Activated T-cell treated with anti-CD3 and anti-CD28 coated beads for 48 hours (primary cell): ENCODE measurements around the gene TBL1XR1.
"Not testable (repeated sequence)": the region's sequence is repeated elsewhere in the genome, so short reads cannot be mapped to it uniquely, and the experiment has no call there.

ENCODE experiments used
- DNase-seq: peaks from one replicate; pipeline ENCODE4 v3.0.0-alpha.2; 2020; ENCODE audit warnings: low read depth

Gene TBL1XR1

DNA sequence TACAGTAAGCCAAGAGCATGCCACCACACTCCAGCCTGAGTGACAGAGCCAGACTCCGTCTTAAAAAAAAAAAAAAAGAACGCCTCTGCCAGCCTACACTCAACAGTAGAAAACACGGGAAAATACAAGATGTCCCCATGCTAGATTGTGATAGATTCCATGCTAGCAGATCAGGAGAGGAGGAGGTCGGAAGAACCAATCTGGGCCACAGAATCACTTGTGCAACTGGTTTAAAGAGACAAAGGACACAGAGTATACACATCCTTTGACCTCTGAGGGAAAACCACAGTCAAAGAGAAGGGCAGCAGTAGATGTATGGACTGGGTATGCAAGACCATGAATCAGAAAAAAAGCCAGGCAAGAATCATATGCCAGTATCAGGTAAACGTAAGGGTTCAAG, 15.9 kb downstream of the TBL1XR1 start:
- DNase-seq, result no peak

DNA sequence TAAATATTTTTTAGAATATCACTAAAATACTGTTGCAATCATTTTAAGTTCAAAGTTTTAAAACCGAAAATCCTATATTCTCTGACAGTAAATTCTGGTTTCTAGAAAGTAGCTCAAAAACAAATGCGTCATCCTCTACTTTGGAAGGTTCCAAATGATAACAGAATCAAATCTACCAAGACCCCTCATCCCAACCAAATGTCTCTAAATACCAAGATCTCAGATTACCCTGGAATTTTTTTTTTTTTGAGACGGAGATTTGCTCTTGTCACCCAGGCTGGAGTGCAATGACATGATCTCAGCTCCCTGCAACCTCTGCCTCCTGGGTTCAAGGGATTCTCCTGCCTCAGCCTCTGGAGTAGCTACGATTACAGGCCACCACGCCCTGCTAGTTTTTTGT, 16.8 kb downstream of the TBL1XR1 start:
- DNase-seq, result no peak

DNA sequence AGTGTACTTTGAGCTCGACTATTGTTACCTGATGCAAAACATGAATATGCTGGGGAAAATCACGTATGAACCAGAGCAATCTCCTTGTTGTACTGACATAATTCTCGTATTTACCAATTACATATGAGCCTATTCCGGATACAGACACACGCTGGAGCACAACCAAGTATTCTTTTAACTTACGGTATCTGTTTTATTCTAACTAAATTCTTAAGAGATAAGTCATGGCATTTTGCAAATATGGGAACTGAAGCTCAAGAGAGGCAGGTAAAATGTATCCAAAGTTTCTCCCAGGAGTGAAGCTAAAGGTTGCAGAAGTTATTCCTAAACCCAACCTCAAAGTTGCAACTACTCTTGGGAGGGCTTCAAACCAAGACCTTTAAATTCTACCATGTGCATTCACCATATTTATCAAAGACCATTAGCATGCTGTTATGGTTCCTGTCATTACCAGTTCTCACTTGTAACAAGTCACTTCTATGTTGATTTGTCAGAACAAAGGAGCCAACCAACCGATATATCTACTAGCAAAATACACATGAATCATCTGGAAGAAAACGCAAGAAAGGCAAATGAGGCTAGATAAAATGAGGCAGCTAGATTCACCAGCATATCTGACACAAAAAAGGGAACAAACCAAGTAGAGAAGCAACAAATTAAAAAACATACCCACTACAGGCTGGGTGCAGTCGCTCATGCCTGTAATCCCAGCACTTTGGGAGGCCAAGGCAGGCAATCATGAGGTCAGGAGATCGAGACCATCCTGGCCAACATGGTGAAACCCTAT, 17.8 kb downstream of the TBL1XR1 start:
- no peak for DNase-seq

- no peak for DNase-seq
Observed at GRCh38 chr3:177177749-177178221, 19.5 kb downstream of the TBL1XR1 start.

DNA sequence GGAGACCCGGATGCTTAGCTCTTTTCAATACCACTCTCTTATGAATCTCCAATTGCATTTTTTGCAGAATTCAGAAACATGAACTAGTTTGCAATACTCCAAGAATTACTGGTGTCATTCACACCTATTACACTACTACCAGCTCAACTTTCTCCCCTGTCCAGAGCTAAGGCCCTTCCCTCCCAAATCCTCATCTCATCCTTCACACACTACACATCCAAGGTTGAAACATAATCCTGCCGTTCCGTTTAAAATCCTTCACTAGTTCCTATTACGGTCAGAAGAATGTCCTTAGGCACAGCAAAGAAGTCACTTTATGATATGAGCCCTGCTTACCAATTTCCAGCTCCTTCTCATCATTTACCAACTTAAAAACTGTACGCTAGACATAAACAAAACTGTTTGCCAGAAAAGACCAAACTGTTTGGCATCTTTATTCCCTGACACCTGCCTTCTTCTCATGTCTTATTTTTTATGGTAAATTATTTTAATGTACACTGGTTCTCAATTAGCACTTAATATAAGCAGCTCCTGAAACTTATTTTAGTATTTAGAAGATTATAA, 22.6 kb downstream of the TBL1XR1 start:
- no peak for DNase-seq

- DNase-seq, result no peak
Observed at GRCh38 chr3:177169936-177170722, 27.2 kb downstream of the TBL1XR1 start.

- no peak for DNase-seq
Observed at GRCh38 chr3:177168431-177168830, 28.9 kb downstream of the TBL1XR1 start.

- DNase-seq, result no peak
Observed at GRCh38 chr3:177162742-177163141, 34.5 kb downstream of the TBL1XR1 start.

- DNase-seq, result not testable (repeated sequence)
Observed at GRCh38 chr3:177161603-177162002, 35.7 kb downstream of the TBL1XR1 start.

DNA sequence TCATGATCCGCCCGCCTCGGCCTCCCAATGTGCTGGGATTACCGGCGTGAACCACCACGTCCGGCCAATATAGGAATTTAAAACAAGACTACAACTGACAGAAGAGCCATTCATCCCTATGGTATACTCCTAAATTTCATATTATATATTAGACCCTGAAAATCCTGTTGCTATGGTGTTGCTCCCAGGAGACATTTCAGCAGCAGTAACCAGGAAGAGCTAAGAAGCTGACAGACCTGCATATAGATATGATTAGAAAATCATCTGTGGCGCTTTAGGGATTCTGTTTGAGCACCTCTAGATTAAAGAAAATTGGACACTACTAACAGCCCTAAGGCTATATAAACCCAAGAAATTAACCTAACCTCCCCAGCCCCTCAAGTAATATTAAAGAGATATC, 38.8 kb downstream of the TBL1XR1 start:
- no peak for DNase-seq

DNA sequence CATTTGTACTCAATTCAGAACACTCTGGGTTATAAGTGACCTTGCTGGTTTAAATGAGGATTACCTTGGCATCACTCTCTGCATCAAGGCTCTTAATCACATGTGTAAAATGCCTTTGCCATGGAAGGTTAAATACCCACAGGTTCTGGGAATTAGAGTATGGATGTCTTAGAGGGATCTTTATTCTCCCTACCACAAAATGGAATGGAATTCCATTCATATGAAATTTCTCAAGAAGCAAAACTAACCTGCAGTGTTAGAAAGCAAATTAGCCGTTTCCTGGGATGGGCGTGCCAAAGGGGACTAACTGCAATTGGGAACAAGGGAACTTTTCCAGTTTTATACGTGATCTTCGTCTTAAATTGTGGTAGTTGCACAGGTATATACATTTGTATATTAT, 39.8 kb downstream of the TBL1XR1 start:
- DNase-seq, result no peak

- no peak for DNase-seq
Observed at GRCh38 chr3:177154733-177155132, 42.5 kb downstream of the TBL1XR1 start.

- DNase-seq, result no peak
Observed at GRCh38 chr3:177150970-177151627, 46.2 kb downstream of the TBL1XR1 start.

- no peak for DNase-seq
Observed at GRCh38 chr3:177150218-177150916, 46.9 kb downstream of the TBL1XR1 start.

DNA sequence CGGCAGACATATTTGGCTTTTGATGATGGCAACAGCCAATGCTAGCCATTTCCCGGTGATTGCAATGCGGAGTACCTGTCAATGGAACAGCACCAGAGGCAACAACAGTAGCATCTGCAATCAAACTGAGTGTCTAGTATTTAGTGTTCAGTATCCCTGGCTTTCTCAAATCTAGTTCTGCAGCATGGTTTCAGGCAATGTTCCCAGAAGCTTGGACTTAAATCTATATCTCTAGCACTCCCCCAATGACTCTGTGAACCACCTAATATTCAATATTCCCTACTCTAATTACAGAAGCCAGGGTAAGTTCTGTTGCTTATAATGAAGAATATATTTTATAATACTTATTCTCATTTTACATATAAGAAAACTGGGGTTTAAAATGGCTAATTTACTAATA, 48.2 kb downstream of the TBL1XR1 start:
- no peak for DNase-seq

DNA sequence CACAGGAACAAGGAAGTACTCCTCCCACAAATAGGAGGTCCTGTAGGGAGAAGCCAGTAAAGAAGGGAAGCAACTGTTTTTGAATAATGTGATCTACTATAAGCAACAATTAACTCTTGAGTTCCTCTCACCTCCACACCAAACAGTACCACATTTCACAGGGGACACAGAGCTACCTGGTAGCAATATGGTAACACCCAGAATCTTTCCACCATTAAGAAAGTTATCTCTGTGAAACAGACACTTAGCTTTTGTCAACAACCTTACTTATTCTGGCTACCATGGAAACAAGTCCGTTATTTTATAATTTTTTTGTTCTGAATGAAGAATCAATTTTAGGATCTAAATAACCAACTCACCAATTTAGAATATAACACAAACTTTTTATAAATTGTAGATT, 49.5 kb downstream of the TBL1XR1 start:
- no peak for DNase-seq

DNA sequence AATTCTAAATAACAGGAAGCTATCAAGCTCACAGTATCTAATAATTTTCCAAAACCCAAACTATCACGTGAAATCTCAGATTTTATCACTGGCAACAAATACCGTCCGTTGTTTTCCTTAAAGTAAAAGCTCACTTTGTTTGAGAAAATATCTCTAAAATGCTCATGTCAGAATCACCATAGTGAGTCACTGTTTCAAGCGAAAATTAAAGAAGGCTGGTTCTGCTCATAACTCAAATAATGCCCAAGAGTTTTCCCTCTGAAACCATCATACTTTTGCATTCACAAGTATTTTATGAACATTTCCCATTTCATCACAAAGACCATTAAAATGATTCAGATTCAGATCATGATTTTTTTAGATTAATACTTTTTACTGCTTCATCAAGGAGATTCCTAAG, 50.6 kb downstream of the TBL1XR1 start:
- DNase-seq, result no peak

DNA sequence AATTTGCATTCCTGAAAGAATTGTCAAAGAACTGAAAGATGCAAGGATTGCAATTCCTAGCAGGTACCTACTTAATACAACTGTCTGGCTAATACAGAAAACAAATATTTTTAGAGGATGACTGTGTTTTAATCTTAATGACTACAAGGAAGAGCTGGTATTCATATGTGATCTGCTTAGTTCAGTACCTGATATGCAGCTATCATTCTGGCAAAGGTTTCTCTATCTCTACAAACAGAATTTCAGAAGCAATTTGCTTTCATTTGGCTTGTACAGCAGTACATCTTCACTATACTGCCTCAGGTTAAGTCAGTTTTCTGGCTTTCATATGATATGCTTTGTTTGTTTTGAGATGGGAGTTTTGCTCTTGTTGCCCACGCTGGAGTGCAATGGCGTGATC, 51.3 kb downstream of the TBL1XR1 start:
- no peak for DNase-seq

DNA sequence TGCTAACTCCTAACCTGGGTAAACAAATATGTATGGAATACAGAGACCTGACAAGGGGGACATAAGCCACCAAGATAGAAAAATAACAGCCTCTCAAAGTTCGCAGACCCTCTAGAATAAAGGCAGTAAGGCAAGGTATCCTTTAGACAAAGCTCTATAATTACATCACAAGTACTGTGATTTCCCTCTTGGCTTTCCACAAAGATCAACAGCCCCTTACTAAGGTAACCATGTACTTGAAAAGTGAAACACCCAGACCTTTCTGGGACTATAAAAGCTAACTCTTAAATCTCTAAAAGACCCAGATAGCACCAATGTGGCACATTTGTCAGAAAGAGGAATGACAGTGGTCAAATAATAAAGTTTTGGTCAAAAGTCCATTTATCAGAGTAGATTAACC, 51.9 kb downstream of the TBL1XR1 start:
- DNase-seq, result no peak

DNA sequence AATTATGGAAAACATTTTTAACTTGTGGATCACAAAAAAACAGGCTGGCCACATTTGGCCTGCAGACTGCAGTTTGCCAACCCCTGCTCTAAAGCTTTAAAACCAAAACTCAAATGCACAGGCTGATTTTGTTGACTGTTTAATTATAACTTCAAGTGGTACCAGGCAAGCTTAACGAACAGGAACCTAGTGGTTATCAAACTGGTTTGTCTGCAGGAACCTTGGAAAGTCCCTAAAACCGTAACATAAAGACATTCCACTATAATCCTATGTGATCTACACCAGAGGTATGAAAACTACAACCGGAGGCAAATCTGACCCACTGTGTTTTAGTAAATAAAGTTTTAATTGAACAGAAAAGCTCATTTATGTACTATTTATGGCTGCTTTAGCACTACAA, 52.4 kb downstream of the TBL1XR1 start:
- DNase-seq, result no peak

GRCh38 chr3:177141899-177142646, 55.2 kb downstream of the TBL1XR1 start:
- DNase-seq, result no peak
